GM19324 (cell line): ENCODE results near the gene STX12.
"Not testable (repeated sequence)": the region's sequence is repeated elsewhere in the genome, so short reads cannot be mapped to it uniquely, and the experiment has no call there.

Source experiments
- ATAC-seq: cut with Tn5 transposase; IDR thresholded peaks from one replicate; pipeline ENCODE4 v1.9.1; 2021; ENCODE audit warnings: mild to moderate bottlenecking, moderate library complexity; ENCODE audit not compliant: unreplicated experiment, low FRiP score

STX12 gene

GRCh38 chr1:27774654-27775053, 1.6 kb downstream of the STX12 start:
- ATAC-seq = no peak

GRCh38 chr1:27775336-27775735, 2.3 kb downstream of the STX12 start:
- not testable (repeated sequence) for ATAC-seq

GRCh38 chr1:27776276-27776675, 3.3 kb downstream of the STX12 start:
- ATAC-seq = not testable (repeated sequence)

- ATAC-seq = no peak
These were observed 5.0 kb downstream of the STX12 start for GRCh38 chr1:27778056-27778455.

- ATAC-seq = no peak
These were observed 6.1 kb downstream of the STX12 start for GRCh38 chr1:27779122-27779521.

GRCh38 chr1:27782950-27783349, 9.9 kb downstream of the STX12 start:
- no peak for ATAC-seq

GRCh38 chr1:27784700-27785099, 11.7 kb downstream of the STX12 start:
- ATAC-seq = no peak

- no peak for ATAC-seq
These were observed 12.9 kb downstream of the STX12 start for GRCh38 chr1:27785781-27786455.

- ATAC-seq = no peak
These were observed 14.9 kb downstream of the STX12 start for GRCh38 chr1:27787895-27788294.

GRCh38 chr1:27789540-27790041, 16.6 kb downstream of the STX12 start:
- no peak for ATAC-seq

GRCh38 chr1:27790270-27790669, 17.3 kb downstream of the STX12 start:
- not testable (repeated sequence) for ATAC-seq

GRCh38 chr1:27795601-27796000, 22.6 kb downstream of the STX12 start:
- no peak for ATAC-seq

GRCh38 chr1:27804791-27805190, 31.8 kb downstream of the STX12 start:
- ATAC-seq = no peak

GRCh38 chr1:27806758-27807157, 33.7 kb downstream of the STX12 start:
- no peak for ATAC-seq

GRCh38 chr1:27807385-27807784, 34.4 kb downstream of the STX12 start:
- no peak for ATAC-seq

- not testable (repeated sequence) for ATAC-seq
These were observed 35.1 kb downstream of the STX12 start for GRCh38 chr1:27808131-27808530.

GRCh38 chr1:27809883-27810282, 36.9 kb downstream of the STX12 start:
- no peak for ATAC-seq

- no peak for ATAC-seq
These were observed 38.9 kb downstream of the STX12 start for GRCh38 chr1:27811741-27812500.

- no peak for ATAC-seq
These were observed 44.1 kb downstream of the STX12 start for GRCh38 chr1:27816921-27817630.

- ATAC-seq = no peak
These were observed 48.8 kb downstream of the STX12 start for GRCh38 chr1:27821761-27822315.

- no peak for ATAC-seq
These were observed 50.8 kb downstream of the STX12 start for GRCh38 chr1:27823784-27824183.
